Spleen (tissue), 7 donors: ENCODE results near the gene PPEF1.

Experiments
- CTCF ChIP-seq, 11 experiments: fragments of 200-600 bp in 7 of 11; fragments of 450-650 bp in 4 of 11; sonication (generic) in 4 of 11; IDR thresholded peaks in 8 of 11; conservative IDR thresholded peaks in 3 of 11; 1 replicate in 7 of 11; 2 replicates in 4 of 11; pipeline versions ENCODE4 v1.4.0 to v1.8.0; 2016 to 2021; ENCODE audit warnings: antibody characterized with exemption in 11 of 11, inconsistent platforms in 4 of 11, mild to moderate bottlenecking in 1 of 11
- POLR2AphosphoS5 ChIP-seq, 3 donors: sonication (generic); formaldehyde crosslinking; IDR thresholded peaks; one replicate each; pipeline ENCODE4 v1.5.1; 2017; ENCODE audit warnings: antibody characterized with exemption in 3 of 3
- donor health status: DM: no; HTN: no; CAD: no; lungs with moderate emphysema.
- donor health status: DM: no; HTN: no; CAD: no.
- donor health status: DM: no; HTN: no; CAD: no.

- TF ChIP-seq CTCF (IDR thresholded peaks at IDR 0.05 in 8 of 11, conservative IDR thresholded peaks at IDR 0.05 in 3 of 11) (no peak), POLR2AphosphoS5 (IDR thresholded peaks at IDR 0.05) (no peak)
These were observed 5.7 kb upstream of the PPEF1 start for GRCh38 chrX:18701621-18702361.
